Stimulated activated CD4-positive, alpha-beta T cell treated with anti-CD3 and anti-CD28 coated beads, Interleukin-15, amount 100 ng/mL, for 48 hours (primary cell): ENCODE data around the gene TUT1.
"Not testable (repeated sequence)": the region's sequence is repeated elsewhere in the genome, so short reads cannot be mapped to it uniquely, and the experiment has no call there.

Source experiments
- DNase-seq, 2 donors: peaks; one replicate each; pipeline ENCODE4 v3.0.0-alpha.2; 2020; ENCODE audit warnings: low read depth in 2 of 2

Gene TUT1

GRCh38 chr11:62556108-62556874 lies 35.0 kb downstream of the TUT1 start:
- peak; percentile 70 to 75 for DNase-seq

- DNase-seq, result no peak
Measured at GRCh38 chr11:62555464-62556107, 35.7 kb downstream of the TUT1 start.

GRCh38 chr11:62554387-62555167 lies 36.7 kb downstream of the TUT1 start:
- DNase-seq, result no peak

GRCh38 chr11:62553839-62554361 lies 37.4 kb downstream of the TUT1 start:
- no peak for DNase-seq

GRCh38 chr11:62553080-62553838 lies 38.1 kb downstream of the TUT1 start:
- DNase-seq, result no peak

- DNase-seq, result no peak
Measured at GRCh38 chr11:62552485-62553079, 38.7 kb downstream of the TUT1 start.

- not testable (repeated sequence) for DNase-seq
Measured at GRCh38 chr11:62550478-62550877, 40.8 kb downstream of the TUT1 start.

- no peak for DNase-seq
Measured at GRCh38 chr11:62548545-62549335, 42.6 kb downstream of the TUT1 start.

- DNase-seq, result no peak
Measured at GRCh38 chr11:62547691-62548281, 43.5 kb downstream of the TUT1 start.

GRCh38 chr11:62546929-62547625 lies 44.2 kb downstream of the TUT1 start:
- DNase-seq, result no peak

- peak in 1 of 2 donors; percentile 62 for DNase-seq
Measured at GRCh38 chr11:62546244-62546928, 44.9 kb downstream of the TUT1 start, which contains the start of gene AHNAK. AHNAK (minus strand) TSS chr11:62546806; CDS start chr11:62536098, 10,708 bp downstream.

GRCh38 chr11:62545437-62546243 lies 45.7 kb downstream of the TUT1 start:
- no peak for DNase-seq

GRCh38 chr11:62544581-62545436 lies 46.5 kb downstream of the TUT1 start:
- no peak for DNase-seq

- DNase-seq, result no peak
Measured at GRCh38 chr11:62543680-62544444, 47.5 kb downstream of the TUT1 start.

GRCh38 chr11:62542750-62543567 lies 48.4 kb downstream of the TUT1 start:
- peak in 1 of 2 donors; percentile 65 for DNase-seq
